HG03039 (cell line): Measurements from ENCODE around the gene ISY1.
"Not testable (repeated sequence)": the region's sequence is repeated elsewhere in the genome, so short reads cannot be mapped to it uniquely, and the experiment has no call there.

Source experiments
- ATAC-seq: cut with Tn5 transposase; IDR thresholded peaks from one replicate; pipeline ENCODE4 v1.9.1; 2021; ENCODE audit warnings: mild to moderate bottlenecking, moderate library complexity; ENCODE audit not compliant: unreplicated experiment

Gene ISY1

DNA sequence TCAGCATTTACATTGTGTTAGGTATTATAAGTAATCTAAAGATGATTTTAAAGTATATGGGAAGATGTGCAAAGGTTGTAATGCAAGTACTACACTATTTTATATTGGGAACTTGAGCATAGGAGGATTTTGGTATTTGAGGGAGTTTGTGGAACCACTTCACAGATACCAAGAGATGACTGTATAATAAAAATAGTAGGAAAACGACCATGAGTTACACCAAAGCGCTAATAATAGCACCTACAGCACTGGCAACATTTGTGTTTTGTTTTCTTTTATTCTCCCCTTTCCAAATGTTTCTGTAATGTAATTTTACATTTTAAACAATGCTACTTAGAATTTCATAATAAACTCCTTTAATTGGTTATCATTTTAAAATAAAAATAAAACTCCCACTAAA lies 12.3 kb upstream of the ISY1 start:
- no peak for ATAC-seq

DNA sequence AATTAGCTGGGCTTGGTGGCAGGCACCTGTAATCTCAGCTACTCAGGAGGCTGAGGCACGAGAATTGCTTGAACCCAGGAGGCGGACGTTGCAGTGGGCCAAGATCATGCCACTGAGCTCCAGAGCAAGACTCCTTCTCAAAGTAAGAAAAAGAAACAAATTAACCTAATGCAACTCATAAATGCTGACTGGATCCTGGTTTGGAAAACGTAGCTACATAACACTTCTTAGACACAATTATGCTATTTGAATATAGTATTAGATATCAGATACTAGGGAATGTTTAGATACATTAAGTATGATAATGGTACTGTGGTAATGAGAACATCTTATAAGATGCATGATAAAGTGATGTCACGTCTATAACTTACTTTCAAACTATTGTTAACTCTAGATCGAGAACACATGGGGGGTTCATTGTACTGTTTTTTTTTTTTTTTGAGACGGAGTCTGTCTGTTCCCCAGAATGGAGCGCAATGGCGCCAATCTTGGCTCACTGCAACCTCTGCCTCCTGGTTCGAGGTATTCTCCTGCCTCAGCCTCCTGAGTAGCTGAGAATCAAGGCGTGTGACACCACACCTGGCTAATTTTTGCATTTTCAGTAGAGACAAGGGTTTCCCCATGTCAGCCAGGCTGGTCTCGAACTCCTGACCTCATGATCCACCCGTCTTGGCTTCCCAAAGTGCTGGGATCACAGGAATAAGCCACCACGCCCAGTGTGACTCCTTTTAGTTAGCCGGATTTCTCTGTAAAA lies 5.9 kb upstream of the ISY1 start:
- no peak for ATAC-seq

DNA sequence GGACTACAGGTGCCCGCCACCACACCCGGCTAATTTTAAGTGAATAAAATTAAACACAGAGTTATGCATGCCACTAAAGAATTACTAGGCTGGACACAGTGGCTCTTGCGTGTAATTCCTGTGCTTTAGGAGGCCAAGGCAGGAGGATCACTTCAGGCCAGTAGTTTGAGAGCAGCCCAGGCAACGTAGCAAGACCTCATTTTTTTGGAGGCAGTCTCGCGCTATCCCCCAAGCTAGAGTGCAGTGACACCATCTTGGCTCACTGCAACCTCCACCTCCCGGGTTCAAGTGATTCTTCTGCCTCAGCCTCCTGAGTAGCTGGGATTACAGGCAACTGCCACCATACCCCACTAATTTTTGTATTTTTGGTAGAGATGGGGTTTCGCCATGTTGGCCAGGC lies 4.7 kb upstream of the ISY1 start:
- not testable (repeated sequence) for ATAC-seq

DNA sequence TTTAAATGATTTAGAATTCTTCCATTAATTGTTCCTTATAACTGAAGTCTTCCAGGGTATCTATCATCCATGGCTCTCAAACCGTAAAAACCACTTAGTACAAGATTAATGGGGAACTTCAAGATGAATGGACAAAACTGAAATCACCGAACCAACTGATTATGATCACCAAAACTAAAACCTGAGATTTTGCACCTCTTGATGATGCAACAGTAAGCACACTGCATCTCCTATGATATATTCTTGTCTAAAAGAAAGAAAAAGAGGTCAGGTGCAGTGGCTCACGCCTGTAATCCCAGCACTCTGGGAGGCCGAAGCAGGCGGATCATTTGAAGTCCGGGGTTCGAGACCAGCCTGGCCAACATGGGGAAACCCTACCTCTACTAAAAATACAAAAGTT lies 3.6 kb upstream of the ISY1 start:
- no peak for ATAC-seq

DNA sequence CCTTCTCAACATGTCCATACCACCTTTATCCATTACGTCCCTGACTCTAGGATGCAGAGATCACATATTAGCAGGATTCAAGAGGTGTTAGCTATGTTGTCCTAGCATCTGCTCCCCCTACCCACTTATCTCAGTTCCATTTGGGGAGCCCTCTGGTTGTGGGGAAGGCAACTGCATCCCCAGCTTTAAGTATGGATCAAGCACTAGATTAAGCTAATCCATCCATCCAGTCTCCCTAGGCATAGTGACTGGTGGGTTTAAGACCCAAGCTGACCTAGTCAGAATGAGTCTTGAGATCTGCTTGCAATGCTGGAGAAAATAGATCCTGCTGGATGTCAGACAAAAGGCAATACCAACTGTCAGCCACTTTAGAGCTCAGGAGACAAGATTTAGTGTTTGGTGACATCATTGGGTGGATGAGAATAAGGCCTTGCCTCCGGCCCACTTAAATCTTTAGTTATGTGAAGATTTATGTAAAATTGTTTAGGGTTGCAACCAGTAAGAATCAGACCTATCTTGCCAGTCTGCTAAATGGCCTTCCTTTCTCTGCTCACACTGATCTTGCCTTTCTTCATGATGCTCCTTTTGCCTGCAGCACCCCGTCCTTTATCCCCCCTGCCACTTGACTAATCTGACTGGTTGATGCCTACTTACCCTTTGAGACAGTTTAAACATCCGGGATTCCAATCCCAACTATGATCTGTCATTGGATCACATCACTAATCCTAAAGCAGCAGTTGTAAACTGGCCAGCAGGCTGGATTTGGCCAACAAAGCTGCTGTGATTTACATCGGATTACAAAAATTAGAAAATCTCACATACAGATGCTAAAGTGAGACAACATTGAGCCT lies 2.1 kb upstream of the ISY1 start:
- ATAC-seq: no peak

DNA sequence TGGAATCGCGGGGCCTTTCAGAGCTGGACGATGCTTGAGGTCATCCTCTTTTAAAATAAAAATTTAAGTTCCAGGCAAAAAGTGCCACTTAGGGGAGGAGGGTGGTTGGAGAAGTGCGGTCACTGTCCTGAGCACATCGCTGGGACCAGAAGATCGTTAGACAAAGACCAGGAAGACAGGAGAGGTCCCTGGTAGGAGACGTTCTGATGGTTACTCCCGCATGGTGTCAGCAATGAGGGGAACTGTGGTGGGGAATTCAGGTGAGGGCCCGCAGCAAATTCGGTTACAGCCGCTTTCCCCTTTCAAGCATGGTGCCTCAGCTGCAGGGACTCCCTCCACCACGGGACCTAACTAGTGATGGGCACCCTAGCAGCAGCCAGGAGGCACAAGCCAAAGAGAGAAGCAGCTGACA lies 1.0 kb upstream of the ISY1 start:
- ATAC-seq: no peak

DNA sequence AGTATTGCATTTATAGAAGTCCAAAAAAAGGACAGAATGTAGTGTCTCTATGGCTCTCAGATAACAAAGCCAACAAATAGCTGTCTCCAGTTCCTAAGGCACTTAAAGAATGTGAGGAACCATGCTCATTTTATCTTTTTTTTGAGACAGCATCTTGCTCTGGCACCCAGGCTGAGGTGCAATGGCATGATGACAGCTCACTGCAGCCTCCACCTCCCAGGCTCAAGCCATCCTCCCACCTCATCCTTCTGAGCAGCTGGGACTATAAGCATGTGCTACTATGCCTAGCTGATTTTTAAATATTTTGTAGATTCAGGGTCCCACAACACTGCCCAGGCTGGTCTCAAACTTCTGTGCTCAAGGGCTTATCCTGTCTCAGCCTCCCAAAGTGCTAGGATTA lies 16.1 kb downstream of the ISY1 start:
- no peak for ATAC-seq

DNA sequence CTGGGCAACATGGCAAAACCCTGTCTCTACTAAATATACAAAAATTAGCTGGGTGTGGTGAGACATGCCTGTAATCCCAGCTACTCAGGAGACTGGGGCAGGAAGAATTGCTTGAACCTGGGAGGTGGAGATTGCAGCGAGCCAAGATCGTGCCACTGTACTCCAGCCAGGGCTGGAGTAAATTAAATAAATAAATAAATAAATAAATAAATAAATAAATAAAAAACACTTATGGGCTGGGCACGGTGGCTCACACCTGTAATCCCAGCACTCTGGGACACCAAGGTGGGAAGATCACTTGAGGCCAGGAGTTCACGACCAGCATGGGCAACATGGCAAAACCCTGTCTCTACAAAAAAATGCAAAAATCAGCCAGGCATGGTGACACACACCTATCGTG lies 19.9 kb downstream of the ISY1 start:
- not testable (repeated sequence) for ATAC-seq

DNA sequence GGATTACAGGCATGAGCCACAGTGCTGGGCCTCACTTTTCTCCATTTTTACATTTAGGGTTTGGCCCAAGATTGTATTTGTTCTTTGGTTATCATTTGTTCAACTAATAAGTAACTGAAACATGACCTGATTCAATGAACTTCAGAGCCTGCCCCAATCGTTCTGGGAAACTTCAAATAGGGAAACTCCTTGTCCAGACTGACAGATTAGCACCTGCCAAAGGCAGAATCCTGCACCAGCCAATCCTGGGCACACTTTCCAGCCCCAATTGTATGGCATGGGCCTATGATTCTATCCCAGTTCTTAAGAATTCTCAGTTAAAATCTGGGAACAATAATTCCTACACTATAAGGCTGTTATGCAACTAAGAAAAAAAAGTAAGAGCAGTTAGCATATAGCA lies 21.0 kb downstream of the ISY1 start:
- ATAC-seq: no peak

DNA sequence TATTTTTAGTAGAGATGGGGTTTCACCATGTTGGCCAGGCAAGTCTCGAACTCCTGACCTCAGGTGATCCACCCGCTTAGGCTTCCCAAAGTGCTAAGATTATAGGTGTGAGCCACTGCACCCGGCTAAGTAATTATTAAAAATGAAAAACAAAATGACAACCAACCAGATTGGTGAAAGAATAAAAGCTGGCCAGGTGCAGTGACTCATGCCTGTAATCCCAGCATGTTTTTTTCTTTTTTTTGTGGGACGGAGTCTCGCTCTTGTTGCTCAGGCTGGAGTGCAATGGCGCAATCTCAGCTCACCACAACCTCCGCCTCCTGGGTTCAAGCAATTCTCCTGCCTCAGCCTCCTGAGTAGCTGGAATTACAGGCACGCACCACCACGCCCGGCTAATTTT lies 24.6 kb downstream of the ISY1 start:
- ATAC-seq: not testable (repeated sequence)

DNA sequence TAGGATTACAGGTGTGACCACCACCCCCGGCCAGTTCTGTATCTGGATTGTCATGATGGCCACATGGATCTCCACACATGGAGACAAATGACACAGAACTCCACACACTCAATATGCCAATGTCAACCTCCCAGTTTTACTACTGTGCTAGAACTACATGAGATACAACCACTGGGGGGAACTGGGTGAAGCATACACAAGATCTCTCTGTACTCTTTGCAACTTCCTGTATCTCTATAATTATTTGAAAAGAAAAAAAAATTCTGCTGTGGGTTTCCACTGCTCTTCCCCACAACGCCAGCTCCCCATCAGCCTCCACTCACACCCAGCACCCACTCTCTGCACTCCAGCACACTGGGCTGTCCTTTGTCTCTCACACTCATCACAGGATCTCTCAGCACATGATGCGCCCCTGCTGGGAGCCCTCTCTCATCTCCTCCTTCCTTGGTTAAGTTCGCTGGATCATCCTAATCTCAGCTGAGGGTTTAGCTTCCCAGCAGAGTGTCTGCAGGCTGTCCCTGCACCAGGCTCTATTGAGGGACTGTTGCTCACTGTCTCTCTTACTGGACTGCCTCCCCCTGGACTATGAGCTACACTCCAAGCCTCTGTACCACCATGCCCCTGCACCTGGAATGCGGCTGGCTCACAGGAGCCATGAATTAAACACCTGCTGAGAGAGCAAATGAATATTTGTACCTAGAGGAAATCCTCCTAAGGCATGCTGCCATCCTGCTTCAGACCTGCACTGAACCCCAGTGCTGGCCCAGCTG lies 28.6 kb downstream of the ISY1 start:
- no peak for ATAC-seq

DNA sequence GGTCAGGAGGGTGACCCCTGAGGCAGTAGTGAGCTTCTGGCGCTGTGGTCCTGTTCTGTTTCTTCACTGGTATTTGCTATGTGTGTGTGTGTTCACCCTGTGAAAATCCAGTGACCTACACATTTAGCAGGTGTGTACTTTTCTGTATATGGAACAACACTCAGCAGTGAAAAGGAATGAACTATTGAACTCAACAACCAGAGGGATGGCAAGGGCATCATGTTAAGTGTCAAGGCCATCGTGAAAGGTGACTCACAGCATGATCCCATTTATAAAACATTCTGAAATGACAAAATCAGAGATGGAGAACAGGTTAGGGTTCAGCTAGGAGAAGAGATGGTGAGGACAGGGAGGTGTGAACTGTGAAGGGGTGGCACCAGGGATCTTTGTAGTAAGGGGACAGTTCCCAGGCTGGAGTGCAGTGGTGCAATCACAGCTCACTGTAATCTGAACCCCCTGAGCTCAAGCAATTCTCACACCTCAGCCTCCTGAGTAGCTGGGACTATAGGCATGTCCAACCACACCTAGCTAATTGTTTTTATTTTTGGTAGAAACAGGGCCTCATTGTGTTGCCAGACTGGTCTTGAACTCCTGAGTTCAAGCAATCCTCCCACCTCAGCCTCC lies 29.3 kb downstream of the ISY1 start:
- no peak for ATAC-seq

DNA sequence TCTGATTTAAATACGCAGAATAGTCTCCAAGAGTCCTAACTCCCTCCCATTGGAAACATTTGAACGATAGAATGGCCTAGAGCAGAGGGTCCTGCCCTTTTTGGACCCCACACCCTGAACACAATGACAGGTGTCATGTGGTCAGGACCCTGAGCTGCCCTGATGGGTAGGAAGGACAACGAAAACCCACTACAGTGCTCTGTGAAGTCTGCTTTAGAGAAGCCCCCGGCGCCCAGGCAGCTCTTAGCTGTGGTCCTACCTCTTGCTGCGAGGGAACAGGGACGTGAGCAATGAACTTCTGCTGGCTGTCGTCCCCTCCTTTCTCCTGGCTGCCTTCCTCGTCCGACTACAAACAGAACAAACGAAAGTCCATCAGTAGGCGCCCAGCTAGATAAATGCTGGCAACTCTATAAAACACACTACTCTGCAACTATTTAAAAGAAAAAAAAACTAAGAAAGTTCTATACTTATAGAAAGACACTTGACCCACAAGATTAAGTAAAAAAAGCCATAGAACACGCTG lies 30.5 kb downstream of the ISY1 start:
- no peak for ATAC-seq

DNA sequence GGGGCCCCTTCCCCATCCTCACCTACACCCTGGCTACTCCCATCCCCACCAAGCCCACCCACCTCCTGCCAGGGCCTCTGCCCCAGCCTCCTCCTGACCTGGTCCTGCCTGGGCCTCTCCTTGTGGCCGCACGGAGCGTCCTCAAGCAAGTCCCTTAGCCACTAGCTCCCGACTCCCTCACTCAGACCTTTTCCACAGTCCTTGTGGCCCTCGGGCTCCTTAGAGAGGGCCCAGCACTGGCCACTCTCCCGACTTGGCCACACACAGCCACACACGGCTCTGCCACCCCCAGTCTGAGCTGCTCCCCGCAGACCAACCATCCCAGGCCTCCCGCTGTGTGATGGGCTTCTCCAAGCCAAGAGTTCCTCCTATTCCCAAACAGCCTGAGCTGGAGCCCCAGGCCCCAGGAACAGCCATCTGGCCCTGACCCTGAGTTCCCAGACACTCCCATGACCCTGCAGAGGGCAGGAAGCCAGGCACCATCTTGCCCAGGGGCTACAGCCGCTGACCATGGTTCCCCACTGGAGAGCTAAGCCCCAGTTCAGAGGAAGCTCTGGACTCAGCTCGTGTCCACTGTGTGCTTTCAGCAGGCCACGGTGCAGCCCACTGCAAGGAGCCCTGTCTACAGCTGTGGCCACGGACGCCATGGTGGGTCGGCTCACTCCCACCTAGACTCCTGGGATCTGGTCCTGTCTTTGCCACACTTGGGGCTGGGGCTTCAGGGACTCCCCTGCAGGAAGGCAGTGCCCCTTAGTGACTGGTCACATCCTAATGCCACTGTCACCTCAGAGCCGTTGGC lies 32.3 kb downstream of the ISY1 start:
- no peak for ATAC-seq

DNA sequence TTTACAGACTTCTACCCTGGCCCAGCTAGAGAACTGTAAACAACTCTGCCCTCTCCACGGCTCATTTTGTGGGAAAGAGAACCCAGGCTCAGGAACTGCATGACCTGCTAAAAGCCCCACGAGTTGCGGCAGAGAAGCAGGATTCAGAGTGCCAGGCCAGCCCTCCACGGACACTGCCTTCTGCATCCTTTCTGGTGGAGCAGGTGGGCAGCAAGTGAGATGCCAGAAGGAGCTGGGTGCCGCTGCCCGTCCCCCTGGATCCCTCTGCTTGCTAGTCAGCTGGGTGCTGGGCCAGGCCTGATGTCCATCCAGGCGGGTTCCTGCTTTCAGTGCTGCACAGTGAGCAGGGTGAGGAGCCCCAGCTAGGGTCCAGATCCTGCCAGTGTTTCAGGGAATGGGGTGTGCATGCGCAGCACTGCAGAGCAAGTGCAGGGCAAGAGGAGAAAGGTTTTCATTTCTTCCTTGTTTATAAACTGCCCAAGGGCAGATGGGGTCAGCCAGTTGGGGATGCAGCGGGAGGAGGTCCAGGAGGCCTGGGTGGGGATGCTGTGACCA lies 34.1 kb downstream of the ISY1 start:
- ATAC-seq: no peak

DNA sequence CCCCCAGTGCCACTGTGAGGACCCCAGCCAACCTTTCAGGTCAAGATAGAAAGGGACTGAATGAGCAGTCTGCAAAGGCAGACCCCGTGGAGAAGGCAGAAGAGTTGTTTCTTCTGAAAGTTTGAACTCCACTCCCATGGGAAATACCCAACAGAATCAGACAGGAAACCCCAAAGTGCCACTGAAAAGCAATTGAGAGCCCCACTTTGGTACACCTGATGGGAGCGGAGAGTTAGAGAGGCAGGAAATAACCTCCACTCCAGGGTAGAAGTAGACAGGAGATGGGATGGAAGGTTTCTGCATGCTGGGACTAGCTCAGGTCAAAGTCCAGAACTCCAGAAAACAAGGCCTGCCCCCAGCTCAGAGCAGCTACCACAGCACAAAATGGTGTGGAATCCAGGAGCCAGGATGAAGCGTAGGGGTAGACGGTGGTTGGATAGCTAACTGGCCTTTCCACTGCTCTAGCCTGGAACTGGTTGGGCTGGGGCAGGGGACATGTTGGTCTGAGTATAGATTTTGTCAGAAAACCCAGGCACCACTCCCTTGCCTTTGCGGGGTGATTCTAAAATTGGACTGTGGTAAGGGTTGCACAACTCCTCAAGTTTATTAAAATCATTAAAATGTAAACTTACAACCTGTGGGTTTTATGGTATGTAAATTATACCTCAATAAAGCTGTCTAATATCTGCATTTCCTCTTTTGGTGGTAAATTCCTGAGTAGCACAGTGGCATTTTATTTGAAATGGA lies 37.4 kb downstream of the ISY1 start:
- no peak for ATAC-seq

DNA sequence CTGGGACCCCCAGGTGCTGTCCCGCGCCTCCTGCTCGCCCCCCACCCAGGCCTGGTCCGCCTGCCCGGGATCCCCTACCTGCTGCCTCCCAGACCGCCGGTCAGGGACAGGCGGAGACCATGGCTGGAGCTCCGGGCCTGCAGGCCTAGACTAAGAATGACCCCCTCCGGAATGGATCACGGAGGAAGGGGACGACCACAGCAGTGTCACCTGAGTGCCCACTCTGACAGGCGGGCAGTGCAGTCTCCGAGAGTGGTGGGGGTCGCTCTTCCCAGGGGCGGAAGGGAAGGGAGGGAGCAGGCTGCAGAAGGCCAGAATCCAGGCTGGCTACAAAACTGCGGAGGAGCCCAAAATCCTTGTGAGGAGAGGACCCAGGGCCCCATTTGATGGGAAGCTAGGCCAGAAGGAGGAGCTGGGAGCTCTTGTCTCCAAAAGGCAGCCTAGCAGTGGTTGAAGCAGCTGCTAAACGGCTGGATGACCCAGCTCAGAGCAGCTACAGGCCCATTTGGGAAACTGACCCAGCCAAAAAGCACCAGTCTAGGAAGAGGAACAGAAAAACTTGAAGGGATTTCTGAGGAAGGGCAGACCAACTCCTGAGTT lies 38.4 kb downstream of the ISY1 start:
- no peak for ATAC-seq

DNA sequence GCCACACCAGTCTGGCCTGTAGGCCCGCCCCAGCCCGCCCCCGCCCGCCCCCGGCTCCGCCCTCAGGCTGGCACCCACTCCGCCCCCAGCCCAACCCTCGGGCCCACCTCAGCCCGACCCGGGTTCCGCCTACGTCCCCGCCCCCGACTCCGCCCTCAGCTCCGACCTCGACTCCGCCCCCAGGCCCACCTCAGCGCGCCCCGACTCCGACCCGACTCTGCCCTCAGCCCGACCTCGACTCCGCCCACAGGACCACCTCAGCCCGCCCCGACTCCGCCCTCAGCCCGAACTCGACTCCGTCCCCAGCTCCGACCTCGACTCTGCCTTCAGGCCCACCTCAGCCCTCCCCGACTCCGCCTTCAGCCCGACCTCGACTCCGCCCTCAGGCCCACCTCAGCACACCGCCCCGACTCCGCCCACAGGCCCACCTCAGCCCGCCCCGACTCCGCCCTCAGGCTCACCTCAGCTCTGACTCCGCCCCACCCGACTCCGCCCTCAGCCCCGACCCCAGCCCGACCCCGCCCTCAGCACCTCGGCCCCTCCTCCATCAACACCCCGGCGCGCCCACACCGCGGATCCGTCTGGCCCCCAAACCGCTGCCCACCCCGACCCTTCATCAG lies 39.0 kb downstream of the ISY1 start, which contains the start of gene RAB43:
Gene RAB43, minus strand, starts transcription at position 13 of the 620 bp plus-strand sequence. CDS start 315 bp downstream, outside the sequence.
- ATAC-seq: peak; percentile 52
